ENCODE data around the gene PLA2G2F.

DNA sequence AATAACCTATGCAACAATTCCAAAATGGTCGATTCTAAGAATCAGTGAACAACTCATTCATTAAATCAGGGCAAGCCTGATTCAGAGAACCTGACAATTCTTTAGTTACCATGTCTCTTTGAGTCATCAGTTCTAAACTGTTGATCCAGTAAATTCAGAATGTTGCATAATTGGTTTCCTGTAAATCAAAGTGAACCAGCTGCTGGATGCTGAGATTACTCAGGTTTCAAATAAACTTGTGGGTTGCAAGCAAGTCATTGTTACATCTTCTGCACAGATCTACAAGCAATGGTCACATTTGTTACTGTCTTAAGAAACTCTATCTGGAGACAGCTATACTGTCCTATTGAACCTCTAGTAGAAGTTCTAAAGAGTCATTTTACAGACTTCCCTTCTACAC is 36.2 kb upstream of the PLA2G2F start:
- TF ChIP-seq, protein P1, sequence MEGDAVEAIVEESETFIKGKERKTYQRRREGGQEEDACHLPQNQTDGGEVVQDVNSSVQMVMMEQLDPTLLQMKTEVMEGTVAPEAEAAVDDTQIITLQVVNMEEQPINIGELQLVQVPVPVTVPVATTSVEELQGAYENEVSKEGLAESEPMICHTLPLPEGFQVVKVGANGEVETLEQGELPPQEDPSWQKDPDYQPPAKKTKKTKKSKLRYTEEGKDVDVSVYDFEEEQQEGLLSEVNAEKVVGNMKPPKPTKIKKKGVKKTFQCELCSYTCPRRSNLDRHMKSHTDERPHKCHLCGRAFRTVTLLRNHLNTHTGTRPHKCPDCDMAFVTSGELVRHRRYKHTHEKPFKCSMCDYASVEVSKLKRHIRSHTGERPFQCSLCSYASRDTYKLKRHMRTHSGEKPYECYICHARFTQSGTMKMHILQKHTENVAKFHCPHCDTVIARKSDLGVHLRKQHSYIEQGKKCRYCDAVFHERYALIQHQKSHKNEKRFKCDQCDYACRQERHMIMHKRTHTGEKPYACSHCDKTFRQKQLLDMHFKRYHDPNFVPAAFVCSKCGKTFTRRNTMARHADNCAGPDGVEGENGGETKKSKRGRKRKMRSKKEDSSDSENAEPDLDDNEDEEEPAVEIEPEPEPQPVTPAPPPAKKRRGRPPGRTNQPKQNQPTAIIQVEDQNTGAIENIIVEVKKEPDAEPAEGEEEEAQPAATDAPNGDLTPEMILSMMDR (IDR thresholded peaks at IDR 0.05; ENCODE audit: insufficient read depth, low read length, poor library complexity, severe bottlenecking), result no peak
- no peak for TF ChIP-seq EZH2phosphoT487 (conservative IDR thresholded peaks at IDR 0.05; ENCODE audit: low read length)
